HG03520 (cell line): ENCODE measurements around the gene PRDM16.

ENCODE experiments used
- ATAC-seq: cut with Tn5 transposase; IDR thresholded peaks from one replicate; pipeline ENCODE4 v1.9.1; 2021; ENCODE audit warnings: mild to moderate bottlenecking, moderate library complexity; ENCODE audit not compliant: unreplicated experiment

The PRDM16 gene

GRCh38 chr1:3249631-3250501 lies 180.9 kb downstream of the PRDM16 start:
- no peak for ATAC-seq

GRCh38 chr1:3250624-3251023 lies 181.6 kb downstream of the PRDM16 start:
- ATAC-seq: no peak

- no peak for ATAC-seq
Measured at GRCh38 chr1:3251099-3251806, 182.2 kb downstream of the PRDM16 start.

GRCh38 chr1:3251807-3252428 lies 182.9 kb downstream of the PRDM16 start:
- no peak for ATAC-seq

GRCh38 chr1:3255680-3256079 lies 186.7 kb downstream of the PRDM16 start:
- no peak for ATAC-seq

GRCh38 chr1:3257788-3258187 lies 188.8 kb downstream of the PRDM16 start:
- no peak for ATAC-seq

- ATAC-seq: no peak
Measured at GRCh38 chr1:3258386-3259003, 189.5 kb downstream of the PRDM16 start.

GRCh38 chr1:3259020-3259419 lies 190.0 kb downstream of the PRDM16 start:
- no peak for ATAC-seq

- no peak for ATAC-seq
Measured at GRCh38 chr1:3261007-3261968, 192.3 kb downstream of the PRDM16 start.

GRCh38 chr1:3261969-3262579 lies 193.1 kb downstream of the PRDM16 start:
- ATAC-seq: no peak

- no peak for ATAC-seq
Measured at GRCh38 chr1:3262681-3263286, 193.8 kb downstream of the PRDM16 start.

GRCh38 chr1:3263790-3264189 lies 194.8 kb downstream of the PRDM16 start:
- ATAC-seq: no peak

GRCh38 chr1:3264456-3264855 lies 195.5 kb downstream of the PRDM16 start:
- no peak for ATAC-seq

- ATAC-seq: no peak
Measured at GRCh38 chr1:3265835-3266805, 197.1 kb downstream of the PRDM16 start.

GRCh38 chr1:3266870-3267549 lies 198.0 kb downstream of the PRDM16 start:
- ATAC-seq: no peak

- ATAC-seq: no peak
Measured at GRCh38 chr1:3267550-3268270, 198.7 kb downstream of the PRDM16 start.

GRCh38 chr1:3268281-3268680 lies 199.3 kb downstream of the PRDM16 start:
- ATAC-seq: no peak
